Fibroblast of skin of back (primary cell): ENCODE measurements around the gene CX3CR1. TPM values are rescaled to one million over a fixed set of nuclear protein-coding genes. Genes with fewer than 3 reads are reported as not detected.
"Not testable (repeated sequence)": the region's sequence is repeated elsewhere in the genome, so short reads cannot be mapped to it uniquely, and the experiment has no call there.

Experiments used
- DNase-seq: peaks from one replicate; pipeline ENCODE4 v3.0.0-alpha.2; 2013
- polyA plus RNA-seq, 2 experiments: library from polyadenylated mRNA; unstranded; fragments of 120-200 nt; gene quantifications; one replicate each; pipeline ENCODE4 v1.2.1, GENCODE V29; 2013; ENCODE audit not compliant: insufficient read length in 2 of 2

CX3CR1 gene, protein sequence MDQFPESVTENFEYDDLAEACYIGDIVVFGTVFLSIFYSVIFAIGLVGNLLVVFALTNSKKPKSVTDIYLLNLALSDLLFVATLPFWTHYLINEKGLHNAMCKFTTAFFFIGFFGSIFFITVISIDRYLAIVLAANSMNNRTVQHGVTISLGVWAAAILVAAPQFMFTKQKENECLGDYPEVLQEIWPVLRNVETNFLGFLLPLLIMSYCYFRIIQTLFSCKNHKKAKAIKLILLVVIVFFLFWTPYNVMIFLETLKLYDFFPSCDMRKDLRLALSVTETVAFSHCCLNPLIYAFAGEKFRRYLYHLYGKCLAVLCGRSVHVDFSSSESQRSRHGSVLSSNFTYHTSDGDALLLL
- 0.04 TPM for polyA plus RNA-seq (2013, experiment 1 of 2; ENCODE audit: insufficient read length)
- not detected for polyA plus RNA-seq (2013, experiment 2 of 2; ENCODE audit: insufficient read length)

DNA sequence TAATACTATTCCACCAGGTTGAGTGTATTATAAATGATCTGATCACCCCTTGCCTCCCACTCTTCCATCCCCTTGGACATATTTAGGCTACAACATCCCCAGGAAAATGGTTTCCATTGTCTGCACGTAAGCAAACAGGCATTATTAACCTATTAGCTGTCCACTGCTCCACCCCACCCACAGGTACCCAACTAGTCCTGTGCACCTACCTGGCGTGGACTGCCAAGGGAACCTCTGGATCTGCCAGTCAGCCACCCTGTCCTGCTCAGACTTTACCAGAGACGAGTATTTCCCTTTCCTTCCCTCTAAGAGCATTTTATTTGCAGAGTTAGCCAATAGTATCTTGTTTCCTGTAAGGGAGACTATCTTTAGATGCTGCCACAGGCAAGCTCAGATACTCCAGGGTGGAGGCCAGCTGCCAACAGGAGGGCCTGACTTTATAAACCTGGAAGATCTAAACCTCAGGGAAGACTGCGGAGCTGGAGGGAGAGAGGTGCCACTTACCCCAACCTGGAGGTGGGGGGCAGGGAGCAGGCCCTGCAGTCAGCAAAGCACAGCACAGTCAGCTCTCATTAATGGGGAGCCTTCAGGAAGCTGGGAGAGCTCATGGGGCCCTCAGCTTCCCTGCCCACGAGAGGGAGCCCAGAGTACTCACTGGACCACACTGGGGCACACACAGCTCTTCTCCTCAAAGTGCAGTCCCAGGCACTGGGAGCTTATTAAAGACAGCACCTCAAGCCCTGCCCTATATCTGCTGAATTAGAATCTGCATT lies at the start of gene CX3CR1:
CX3CR1 (minus strand) TSS at position 292 of the 773 bp plus-strand sequence. CDS start 13,527 bp downstream, outside the sequence.
- DNase-seq = no peak

DNA sequence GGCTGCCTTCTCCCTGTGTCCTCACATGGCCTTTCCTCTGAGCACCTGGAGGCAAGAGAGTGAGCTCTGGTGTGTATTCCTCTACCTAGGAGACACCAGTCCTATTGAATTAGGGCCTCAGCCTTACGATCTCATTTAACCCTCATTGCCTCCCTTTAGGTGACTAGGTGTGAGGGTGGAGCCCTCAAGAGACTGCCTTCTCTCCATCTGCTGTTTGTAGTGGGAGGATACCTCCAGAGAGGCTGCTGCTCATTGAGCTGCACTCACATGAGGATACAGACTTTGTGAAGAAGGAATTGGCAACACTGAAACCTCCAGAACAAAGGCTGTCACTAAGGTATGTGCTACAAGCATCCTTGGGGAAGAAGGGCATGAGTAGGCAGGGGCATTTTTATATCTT lies 49.7 kb upstream of the CX3CR1 start, which contains the start of gene CCR8:
CCR8 (plus strand) TSS at position 217 of the 400 bp plus-strand sequence. CDS start 2,623 bp downstream, outside the sequence.
- no peak for DNase-seq

DNA sequence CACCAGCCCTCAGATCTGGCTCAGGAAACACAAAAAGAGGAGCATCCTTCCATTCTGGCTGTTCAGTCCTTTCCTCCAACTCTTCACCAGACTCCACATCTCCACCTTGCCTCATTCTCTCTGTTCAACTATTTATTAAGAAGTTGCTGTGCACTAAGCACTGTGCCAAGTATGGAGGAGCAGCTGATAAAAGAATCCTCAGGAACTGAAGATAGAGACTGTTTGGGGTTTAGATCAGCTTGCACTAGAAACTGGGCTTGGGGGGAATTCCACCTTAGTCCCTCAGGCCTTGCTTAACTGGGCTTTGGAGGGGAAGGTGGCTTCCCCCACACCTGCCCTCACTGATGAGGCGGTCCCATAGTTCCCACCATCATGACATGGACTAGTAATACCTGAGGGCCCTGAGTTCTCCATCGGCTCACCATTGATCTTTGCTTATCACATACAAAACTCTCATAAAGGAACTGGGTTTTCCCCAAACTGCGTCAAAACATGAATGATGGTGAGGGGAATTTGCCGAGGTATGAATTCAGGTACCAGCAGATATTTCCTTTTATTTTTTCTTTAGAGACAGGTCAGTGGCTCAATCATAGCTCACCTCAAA lies 48.0 kb upstream of the CX3CR1 start:
- no peak for DNase-seq

DNA sequence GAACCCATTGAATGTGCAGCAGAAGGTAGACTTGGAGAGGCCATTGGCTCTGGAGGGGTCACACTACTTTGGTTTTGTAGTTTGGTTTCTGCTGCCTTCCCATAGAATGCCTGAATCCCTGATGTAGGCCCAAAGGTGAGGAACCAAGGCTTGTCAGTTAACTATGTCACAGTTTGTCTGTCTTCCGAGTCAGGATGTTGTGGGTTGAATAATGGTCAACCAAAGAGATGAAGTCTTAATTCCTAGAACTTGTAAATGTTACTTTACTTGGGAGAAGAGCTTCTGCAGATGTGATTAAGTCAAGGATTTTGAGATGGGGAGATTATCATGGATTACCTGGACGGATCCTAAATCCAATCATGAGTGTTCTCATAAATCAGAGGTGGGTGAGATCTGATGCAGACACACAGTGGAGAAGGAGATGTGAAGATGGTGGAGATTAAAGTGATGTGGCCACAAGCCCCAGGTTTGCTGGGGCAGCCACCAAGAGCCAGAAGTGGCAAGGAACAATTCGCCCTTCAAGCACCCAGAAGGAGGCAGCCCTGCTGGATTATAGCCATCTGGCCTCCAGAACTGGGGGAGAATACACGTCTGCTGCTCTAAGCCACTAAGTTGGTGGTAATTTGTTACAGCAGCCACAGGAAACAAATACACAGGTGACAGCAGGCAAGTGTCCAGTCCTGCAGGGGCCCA lies 47.4 kb upstream of the CX3CR1 start:
- DNase-seq = no peak

DNA sequence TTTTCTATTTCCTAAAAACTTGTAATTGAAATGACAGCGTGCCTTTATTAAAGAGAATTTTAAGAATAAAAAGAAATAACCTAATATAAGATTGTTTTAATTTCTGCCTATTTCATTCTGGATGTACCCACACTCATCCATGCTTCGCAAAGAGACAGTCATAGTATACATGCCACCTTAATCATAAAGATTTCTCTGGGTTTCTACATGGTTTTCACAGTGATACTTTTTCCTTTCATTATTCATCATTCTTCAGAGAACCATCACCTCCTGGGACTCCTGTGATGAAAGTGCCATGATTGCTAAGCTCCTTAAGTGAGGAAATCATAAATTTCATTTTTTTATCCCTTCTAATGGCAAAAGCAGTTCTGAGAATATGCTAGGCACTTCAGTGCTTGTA lies 45.4 kb upstream of the CX3CR1 start:
- no peak for DNase-seq

DNA sequence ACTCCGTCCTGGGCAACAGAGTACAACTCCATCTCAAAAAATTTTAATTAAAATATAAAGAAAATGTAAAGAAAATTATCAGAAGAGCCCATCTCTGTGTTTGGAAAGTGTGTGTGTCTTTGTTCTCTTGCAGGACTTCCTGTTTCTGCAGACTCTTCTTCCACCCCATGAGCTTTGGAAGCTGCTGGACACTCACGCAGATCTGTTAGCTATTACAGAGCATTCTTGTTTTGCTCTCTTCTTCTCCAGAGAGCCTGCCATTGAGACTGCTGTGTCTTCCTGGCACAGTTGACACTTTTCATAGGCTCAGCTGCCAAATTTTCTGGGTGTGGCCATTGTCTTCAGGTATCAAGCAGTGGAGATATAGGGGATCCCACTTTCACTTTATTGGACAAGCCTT lies 43.7 kb upstream of the CX3CR1 start:
- no peak for DNase-seq

DNA sequence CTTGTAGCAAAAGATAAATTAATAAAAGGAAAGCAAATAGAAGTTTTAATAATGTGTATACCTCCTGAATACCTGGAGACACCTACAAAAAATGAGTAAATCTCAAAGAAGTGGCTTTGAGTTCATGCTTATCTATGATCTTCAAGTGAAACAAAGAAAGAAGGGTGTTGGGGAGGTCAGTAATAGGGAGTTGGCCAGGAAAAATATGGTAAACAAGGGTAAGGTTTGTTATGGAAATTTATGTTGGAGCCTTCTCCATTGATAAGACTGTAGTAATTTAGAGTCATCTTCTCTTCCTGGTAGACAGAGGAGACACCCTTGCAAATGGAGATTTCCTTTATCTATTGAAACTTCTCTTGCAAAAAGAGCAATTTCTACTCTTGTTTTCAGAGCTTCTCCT lies 43.1 kb upstream of the CX3CR1 start:
- no peak for DNase-seq

DNA sequence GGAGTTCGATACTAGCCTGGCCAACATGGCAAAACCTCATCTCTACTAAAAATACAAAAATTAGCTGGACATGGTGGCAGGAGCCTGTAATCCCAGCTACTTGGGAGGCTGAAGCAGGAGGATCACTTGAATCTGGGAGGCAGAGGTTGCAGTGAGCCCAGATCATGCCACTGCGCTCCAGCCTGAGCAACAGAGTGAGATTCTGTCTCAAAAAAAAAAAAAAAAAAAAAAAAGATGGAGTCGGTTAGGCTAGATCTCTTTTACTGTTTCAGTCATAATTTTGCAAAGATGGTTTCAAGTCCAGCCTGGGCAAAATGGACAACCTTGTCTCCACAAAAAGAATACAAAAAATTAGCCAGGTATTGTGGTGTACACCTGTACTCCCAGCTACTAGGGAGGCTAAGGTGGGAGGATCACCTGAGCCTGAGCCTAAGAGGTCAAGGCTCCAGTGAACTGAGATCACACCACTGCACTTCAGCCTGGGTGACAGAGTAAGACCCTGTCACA lies 42.4 kb upstream of the CX3CR1 start:
- not testable (repeated sequence) for DNase-seq

DNA sequence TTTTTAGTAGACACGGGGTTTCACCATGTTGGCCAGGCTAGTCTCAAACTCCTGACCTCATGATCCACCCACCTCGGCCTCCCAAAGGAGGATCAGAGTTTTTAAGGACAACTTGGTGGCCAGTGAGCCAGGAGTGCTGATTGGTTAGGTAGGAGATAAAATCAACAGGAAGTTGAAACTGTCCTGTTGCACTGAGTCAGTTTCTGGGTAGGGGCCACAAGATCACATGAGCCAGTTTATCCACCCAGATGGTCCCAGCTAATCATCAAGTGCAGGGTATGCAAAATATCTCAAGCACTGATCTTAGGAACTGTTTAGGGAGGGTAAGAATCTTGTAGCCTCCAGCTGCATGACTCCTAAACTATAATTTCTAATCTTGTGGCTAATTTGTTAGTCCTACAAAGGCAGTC lies 41.7 kb upstream of the CX3CR1 start:
- DNase-seq = not testable (repeated sequence)

DNA sequence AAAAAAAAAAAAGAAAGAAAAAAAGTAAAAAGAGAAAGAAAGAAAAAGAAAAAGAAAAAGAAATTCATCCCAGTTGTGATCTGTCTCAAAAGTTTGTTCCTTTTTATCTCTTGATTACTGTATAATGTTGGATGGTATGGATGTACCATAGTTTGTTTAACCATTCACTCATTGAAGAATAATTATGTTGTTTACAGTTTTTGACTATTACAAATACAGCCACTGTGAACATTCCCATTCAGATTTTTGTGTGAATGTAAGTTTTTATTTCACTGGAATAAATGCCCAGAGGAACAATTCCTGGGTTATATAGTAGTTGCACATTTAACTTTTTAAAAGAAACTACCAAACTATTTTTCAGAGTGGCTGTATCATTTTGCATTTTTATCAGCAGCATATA lies 39.4 kb upstream of the CX3CR1 start:
- DNase-seq = no peak

DNA sequence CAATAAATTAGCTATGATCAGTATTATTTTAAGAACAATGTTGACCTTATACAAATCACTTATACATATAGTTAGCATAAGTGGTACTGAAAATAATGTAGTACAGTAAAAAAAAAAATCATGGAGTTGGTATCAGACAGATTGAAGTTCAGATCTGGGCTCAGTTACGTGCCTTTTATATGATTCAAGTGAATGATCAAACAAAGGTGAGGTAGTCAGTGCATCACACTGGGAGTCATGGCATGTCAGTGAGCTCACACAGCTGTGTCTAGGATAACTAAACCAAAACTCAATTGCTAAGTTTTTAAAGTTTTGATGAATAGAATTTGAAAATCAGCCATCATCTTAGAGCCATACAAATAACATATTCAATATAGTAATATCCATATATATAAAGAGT lies 38.5 kb upstream of the CX3CR1 start:
- DNase-seq = no peak

DNA sequence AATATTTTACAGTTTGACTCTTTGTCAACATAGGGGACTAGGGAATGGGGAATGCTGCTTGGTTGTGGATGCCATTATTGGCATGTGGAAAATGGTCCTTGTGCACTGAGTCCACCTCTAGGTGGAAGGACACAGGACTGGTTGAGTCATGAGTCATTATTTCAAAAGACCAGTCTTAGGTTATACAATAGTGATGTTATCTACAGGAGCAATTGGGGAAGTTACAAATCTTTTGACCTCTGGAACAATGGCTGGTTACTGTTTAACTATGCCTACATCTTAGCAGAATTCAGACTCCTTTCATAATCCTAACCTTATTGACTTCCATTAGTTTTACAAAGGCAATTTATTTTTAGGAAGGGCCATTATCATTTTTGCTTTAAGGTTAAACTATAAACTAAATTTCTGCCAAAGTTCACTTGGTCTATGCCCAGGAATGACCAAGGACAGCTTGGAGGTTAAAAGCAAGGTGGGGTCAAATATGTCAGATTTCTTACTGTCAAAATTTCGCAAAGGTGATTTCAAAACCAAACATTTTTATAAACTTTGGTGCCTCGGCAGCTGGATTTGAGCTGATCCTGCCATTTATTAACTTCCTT lies 37.8 kb upstream of the CX3CR1 start:
- DNase-seq = no peak

DNA sequence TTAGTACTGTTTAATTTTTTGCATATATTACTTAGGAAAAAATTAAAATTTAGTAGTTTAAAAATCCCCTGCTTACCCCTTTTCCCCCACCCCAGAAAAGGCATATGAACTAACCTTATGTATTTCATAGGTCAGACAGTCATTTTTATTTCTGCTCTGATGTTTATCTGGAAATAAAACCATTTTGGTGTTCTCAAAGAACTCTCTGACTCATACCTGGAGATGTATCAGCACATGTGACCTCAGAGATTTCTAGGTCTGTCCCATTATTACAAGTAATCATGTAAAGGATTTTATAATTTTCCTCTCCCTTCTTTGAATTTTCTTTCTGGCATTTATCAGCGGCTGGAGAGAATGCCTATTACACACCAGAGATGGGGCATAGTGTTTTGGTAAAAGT lies 35.6 kb upstream of the CX3CR1 start:
- DNase-seq = no peak

DNA sequence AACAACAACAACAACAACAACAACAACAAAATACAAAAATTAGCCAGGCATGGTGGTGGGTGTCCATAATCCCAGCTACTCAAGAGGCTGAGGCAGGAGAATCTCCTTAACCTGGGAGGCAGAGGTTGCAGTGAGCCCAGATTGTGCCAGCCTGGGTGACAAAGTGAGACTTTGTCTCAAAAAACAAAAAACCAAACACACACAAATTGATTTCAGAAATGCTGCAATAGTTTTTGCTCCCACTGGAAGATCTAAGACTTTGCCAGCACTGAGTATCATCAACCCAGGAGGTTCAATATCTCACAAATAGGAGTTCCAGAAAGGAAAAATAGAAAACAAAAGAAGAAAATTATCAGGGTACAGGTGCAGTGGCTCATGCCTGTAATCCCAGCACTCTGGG lies 33.5 kb upstream of the CX3CR1 start:
- no peak for DNase-seq

DNA sequence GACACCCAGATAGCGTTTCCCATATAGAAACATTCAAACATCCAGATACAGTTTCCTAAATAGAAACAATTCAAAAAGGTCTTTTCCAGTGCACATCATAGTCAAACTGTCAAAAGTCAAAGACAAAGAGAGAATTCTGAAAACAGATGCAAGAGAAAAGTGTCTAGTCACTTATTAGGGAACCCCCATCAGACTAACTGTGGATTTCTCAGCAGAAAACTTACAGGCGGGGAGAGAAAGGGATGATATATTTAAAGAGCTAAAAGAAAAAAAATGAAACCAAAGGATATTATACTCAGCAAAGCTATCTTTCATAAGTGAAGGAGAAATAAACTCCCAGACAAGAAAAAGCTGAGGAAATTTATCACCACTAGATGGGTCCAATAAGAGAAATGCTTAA lies 22.3 kb upstream of the CX3CR1 start:
- no peak for DNase-seq

DNA sequence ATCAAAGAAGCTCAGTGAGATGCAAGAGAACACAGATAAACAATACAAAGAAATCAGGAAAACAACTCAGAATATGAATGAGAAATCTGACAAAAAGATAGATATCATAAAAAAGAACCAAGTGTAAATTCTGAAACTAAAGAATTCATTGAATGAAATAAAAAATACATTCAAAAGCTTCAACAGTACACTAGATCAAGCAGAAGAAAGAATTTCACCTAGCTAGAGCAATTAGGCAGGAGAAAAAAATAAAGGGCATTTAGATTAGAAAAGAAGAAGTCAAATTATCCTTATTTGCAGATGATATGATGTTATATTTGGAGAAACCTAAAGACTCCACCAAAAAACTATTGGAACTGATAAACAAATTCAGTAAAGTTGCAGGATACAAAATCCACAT lies 19.4 kb upstream of the CX3CR1 start:
- DNase-seq = no peak

DNA sequence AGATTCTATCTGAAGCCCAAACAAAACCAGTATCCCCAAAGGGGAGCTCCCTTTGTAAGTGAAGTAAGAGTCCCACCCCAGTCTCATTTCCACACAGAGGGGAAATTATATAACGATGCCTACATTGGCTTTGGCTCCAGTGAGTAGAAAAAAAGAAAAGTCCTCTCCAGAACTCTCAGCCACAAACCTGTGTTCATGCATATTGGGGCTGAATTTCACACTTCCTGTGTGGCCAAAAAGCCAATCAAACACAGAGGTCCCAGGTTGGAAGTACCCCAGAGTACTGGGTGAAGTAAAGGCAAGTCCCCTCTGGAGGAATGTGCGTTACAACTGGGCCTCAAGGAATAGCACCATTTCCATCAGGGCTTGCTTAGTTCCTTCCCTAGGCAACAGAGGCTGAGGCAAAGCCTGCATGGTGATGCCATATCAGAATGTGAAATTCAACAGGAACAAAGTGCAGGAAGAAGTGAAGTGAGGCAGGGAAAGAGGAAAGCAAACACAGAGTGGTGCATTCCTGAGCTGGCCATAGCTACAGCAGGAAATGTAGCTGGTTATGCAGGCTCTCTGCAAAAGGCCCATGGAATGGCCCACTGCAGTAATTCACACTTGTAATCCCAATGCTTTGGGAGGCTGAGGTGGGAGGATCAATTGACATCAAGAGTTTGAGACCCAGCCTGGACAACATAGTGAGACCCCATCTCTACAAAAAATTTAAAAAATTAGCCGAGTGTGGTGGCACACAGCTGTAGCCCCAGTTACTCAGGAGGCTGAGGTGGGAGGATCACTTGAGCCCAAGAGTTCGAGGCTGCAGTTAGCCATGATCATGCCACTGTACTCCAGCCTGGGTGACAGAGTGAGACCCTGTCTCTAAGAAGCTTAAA lies 16.6 kb upstream of the CX3CR1 start:
- DNase-seq = no peak

DNA sequence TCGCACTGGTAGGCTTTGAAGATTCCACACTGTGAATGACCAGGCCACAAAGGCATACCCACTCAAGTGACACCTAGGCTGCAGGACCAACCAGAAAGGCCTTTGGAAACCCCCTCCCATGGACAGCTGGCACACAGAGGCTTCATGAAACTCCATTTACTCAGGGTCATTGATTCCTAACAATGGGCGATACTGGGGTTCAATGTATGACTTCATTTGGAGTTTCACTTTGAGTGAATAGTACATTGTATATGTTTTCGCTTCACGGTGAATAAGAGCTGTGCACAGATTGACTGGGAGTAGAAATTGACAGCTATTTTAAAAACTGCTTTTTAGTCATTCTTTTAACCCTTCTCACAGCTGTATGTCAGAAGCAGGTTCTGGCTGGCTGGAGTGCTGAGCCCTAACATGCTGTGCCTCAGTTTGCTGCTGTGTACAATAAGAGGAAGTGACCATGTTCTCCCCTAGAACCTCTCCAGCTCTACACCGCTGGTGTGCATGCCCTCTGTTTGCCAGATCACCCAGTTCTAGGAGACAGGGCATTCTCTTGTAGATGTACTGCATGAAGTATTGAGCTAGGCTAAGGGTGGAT lies 15.4 kb upstream of the CX3CR1 start:
- no peak for DNase-seq

DNA sequence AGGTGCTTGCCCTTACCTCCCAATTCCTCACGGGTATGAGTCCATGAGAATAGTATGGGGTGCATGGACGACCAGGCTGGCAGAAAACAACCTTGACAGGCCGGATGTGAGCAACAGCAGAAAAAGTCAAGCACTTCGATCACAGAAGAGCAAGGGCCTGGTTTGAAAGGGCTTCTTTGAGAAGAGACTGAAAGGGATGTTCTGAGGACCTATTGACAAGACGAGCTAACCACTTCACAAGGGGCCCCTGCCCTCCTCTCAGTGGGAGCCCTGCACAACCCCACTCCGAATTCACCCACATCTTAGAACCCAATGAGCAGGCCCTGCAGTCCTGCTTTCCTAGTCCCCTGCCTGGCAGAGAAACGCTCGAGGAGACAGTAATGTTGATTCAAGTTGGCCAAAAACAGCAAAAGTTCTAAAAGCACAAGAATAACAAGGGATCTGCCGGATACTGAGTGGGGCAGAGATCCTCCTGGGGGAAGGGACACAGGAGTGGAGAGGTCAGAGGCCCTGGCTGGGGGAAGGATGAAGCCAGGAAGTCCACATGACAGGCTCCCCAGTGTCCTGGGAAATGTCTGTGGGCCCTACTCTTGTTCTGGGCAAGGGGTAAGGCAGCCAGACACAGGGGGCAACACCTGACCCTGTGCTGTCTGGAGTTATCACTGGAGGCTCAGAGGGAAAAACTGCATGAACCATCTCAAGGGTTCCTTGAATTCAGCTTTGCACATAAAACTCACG lies 14.8 kb upstream of the CX3CR1 start:
- no peak for DNase-seq

DNA sequence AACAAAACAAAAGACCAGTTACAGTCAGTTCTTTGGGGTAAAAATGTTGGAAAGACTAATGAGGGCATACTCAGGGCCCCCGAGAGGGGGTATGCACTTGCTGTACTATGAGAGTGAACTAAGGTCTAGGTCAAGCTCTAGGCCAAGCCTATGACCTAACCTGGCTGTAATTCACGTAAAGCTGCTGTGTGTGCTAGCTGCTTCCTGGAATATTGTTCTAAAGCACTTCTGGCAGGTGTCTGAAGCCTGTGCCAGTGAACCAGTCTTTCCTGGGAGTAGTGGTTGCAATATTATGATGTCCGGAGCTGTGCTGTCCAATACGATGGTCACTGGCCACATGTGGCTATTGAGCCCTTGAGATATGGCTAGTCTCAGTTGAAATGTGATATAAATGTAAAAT lies 13.1 kb upstream of the CX3CR1 start:
- no peak for DNase-seq
